ENCODE measurements around the gene CIAO2B. TPM values are rescaled to one million over a fixed set of nuclear protein-coding genes. Genes with fewer than 3 reads are reported as not detected.
A peak's percentile ranks its signal among the peaks of the same experiment; 100 is the strongest.
"Not testable (repeated sequence)": the region's sequence is repeated elsewhere in the genome, so short reads cannot be mapped to it uniquely, and the experiment has no call there.

Gene CIAO2B
- total and polyA plus RNA-seq, 9 donors, result 89.1 to 115 (median 94.2) TPM

DNA sequence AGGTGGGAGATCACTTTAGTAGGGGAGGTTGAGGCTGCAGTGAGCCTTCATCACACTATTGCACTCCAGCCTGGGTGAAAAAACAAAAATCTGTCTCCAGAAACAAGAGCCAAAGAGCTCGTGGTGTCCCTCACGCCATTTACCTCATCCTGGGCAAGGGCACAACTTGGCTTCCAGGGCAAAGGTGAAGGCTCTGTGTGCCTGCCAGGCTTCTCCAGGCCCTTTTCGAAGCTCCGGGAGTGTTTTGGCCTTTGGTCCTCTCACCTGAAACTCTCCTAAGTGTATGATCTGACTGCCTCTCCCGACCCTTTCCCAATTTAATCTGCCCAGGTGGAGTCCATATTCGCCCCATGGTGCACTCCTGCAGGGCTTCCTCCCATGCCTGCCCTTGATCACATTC lies 15.3 kb upstream of the CIAO2B start:
- Histone ChIP-seq H3K27ac (ENCODE audit: low read length) (no peak overlapping the region), H3K9me3 (replicated peaks; ENCODE audit: control insufficient read depth, low read depth, low read length) (peaks cover 2% of the 10 kb centered on the region), H3K4me1 (ENCODE audit: control insufficient read depth, insufficient read depth, low read length) (peaks cover 21% of the 10 kb centered on the region), H3K4me3 (ENCODE audit: low read length) (no peak overlapping the region), H3K27me3 (ENCODE audit: control insufficient read depth, insufficient read depth, low read length) (peaks cover 50% of the 10 kb centered on the region), H3K36me3 (ENCODE audit: control insufficient read depth, insufficient read depth, low read length) (no peaks in the 10 kb centered on the region)
- no peak for DNase-seq
- WGBS (ENCODE audit: insufficient coverage), result 57% methylated on average over 4 of the region's 6 CpGs

DNA sequence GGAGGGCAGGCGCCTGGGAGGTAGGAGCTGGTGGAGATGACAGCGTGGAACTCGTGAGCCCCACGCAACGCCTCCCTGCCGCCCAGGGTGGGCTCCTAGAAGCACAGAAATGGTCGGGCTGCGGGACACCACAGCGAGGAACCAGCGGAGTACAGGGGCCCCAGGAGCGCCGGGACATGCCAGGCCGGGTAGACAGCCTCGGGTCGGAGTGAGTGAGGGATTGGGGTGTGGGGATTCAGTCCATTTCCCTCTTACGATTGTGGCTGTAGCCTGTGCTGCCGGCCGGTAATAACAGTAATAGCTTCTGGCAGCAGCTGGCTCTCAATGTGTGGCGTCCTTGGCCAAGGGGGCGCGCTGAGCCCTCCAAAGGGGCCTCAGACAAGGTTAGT lies 14.6 kb upstream of the CIAO2B start:
- Histone ChIP-seq H3K27ac (ENCODE audit: low read length) (no peak overlapping the region), H3K36me3 (ENCODE audit: control insufficient read depth, insufficient read depth, low read length) (peaks cover 2% of the 10 kb centered on the region), H3K4me3 (ENCODE audit: low read length) (no peak overlapping the region), H3K9me3 (replicated peaks; ENCODE audit: control insufficient read depth, low read depth, low read length) (peaks cover 2% of the 10 kb centered on the region), H3K27me3 (ENCODE audit: control insufficient read depth, insufficient read depth, low read length) (peaks cover 48% of the 10 kb centered on the region), H3K4me1 (ENCODE audit: control insufficient read depth, insufficient read depth, low read length) (peaks cover 21% of the 10 kb centered on the region)
- DNase-seq, result no peak
- 5% methylated on average over 20 of the region's 21 CpGs for WGBS (ENCODE audit: insufficient coverage)

DNA sequence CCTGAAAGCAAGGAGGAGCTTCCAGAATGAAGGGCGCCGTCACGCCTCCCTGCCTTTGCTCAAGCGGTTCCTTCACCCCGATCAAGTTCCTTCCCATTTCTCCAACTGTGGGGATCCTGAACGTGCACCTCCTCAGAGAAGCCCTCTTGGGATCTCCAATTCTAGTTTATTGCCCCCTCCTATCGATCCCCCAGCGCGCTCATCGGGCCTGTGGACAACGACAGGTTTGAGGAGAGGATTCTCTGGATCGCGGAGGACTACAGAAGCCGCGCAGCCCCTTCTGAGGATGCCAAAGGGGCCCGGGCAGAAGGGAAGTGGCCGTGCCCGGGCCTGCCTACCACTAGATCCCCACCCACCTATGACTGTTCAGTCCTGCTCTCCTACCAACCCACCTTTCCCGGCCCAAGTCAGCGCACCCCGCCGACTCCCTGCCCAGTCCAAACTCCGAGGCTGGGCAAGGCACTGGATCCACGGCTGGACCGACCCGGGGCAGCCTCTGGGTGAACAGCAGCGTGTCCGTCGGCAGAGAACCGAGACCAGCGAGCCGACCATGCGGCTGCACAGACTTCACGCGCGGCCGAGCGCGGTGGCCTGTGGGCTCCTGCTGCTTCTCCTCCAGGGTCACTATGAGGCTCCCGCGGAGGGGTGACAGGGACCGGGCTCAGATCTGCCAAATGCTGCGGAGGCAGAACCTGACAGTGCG lies 14.1 kb upstream of the CIAO2B start:
- DNase-seq, result no peak
- H3K27me3 ChIP-seq (ENCODE audit: control insufficient read depth, insufficient read depth, low read length), result peaks cover 43% of the 10 kb centered on the region
- peak overlapping the region; percentile 43 for H3K4me3 ChIP-seq (ENCODE audit: low read length)
- H3K4me1 ChIP-seq (ENCODE audit: control insufficient read depth, insufficient read depth, low read length), result peaks cover 21% of the 10 kb centered on the region
- peaks cover 8% of the 10 kb centered on the region for H3K36me3 ChIP-seq (ENCODE audit: control insufficient read depth, insufficient read depth, low read length)
- H3K9me3 ChIP-seq (replicated peaks; ENCODE audit: control insufficient read depth, low read depth, low read length), result peaks cover 2% of the 10 kb centered on the region
- H3K27ac ChIP-seq (ENCODE audit: low read length), result no peak overlapping the region
- 0% methylated on average over 29 of the region's 44 CpGs for WGBS (ENCODE audit: insufficient coverage)

DNA sequence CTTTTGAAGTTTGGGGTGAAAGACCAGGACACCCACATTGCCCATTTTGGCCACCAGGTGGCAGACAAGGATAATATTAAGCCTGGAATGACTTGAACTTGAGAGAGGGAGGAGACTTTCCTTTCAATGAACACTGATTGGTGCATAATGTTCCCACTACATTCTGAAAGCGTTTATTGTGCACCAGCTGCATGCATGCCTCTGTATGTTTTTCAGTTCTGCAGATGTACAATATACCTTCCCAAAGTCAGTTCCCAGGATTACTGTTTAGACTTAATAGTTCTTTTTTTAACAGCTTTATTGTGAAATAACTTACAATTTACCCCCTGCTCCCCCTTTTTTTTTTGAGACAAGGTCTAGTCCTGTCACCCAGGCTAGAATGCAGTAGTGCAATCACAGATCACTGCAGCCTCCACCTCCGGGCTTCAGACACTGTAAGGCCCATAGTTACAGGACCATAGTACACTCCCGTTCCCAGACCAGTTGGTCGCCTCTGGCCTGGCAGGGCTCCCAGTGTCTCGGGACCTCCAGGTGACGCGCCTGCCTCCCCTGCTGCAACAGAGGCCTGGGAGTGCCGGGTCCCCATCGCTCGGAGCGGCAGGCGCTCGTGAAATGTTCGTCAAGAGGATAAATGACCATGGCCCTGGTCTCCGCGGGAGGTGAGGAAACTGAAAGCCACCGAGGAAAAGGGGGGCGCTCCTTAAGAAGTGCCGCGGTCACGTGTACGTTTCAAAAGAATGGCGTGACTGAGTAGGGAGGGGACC lies 13.3 kb upstream of the CIAO2B start:
- Histone ChIP-seq H3K36me3 (ENCODE audit: control insufficient read depth, insufficient read depth, low read length) (peaks cover 16% of the 10 kb centered on the region), H3K4me3 (ENCODE audit: low read length) (peak overlapping the region; percentile 43), H3K9me3 (replicated peaks; ENCODE audit: control insufficient read depth, low read depth, low read length) (peaks cover 2% of the 10 kb centered on the region), H3K27ac (ENCODE audit: low read length) (no peak overlapping the region), H3K4me1 (ENCODE audit: control insufficient read depth, insufficient read depth, low read length) (peaks cover 21% of the 10 kb centered on the region), H3K27me3 (ENCODE audit: control insufficient read depth, insufficient read depth, low read length) (peaks cover 42% of the 10 kb centered on the region)
- WGBS (ENCODE audit: insufficient coverage), result 3% methylated on average over 12 of the region's 23 CpGs
- peak; percentile 89 for DNase-seq

DNA sequence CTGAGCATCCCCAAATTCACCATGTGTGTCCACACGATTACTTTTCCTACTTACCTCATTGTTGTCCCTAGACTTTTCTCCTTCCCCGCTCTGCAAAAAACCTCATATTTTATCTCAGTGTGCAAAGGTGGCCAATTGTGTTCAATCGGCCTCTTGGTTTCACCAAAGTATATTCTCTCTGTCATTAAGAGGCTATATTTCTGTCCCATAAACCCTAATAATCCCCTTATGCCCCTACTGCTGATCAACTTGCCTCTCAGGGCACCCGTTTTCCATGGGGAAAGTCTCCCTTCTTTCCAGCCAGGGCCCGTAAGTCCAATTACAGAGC lies 12.7 kb upstream of the CIAO2B start:
- DNase-seq, result no peak
- H3K27ac ChIP-seq (ENCODE audit: low read length), result no peak overlapping the region
- H3K4me3 ChIP-seq (ENCODE audit: low read length), result no peak overlapping the region
- H3K36me3 ChIP-seq (ENCODE audit: control insufficient read depth, insufficient read depth, low read length), result peaks cover 21% of the 10 kb centered on the region
- H3K9me3 ChIP-seq (replicated peaks; ENCODE audit: control insufficient read depth, low read depth, low read length), result peaks cover 2% of the 10 kb centered on the region
- peaks cover 36% of the 10 kb centered on the region for H3K27me3 ChIP-seq (ENCODE audit: control insufficient read depth, insufficient read depth, low read length)
- H3K4me1 ChIP-seq (ENCODE audit: control insufficient read depth, insufficient read depth, low read length), result peaks cover 21% of the 10 kb centered on the region
- 40% methylated on average over 4 of the region's 5 CpGs for WGBS (ENCODE audit: insufficient coverage)

DNA sequence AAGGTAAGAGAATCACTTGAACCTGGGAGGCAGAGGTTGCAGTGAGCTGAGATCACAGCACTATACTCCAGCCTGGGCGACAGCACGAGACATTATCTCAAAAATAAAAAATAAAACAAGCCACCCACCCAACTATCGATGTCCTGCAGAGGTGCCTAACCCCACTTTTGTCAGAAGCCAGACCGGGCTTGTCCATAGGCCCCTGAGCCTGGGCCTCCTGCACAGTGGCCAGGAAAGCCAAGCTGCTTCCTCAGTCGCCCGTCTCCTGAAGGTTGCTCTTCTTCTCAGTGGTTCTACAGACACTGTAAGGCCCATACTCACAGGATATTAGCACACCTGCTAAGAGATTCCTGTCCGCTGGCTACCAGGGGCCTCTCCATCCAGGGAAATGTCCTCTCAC lies 12.3 kb upstream of the CIAO2B start:
- peaks cover 35% of the 10 kb centered on the region for H3K27me3 ChIP-seq (ENCODE audit: control insufficient read depth, insufficient read depth, low read length)
- H3K4me1 ChIP-seq (ENCODE audit: control insufficient read depth, insufficient read depth, low read length), result peaks cover 21% of the 10 kb centered on the region
- H3K27ac ChIP-seq (ENCODE audit: low read length), result no peak overlapping the region
- WGBS (ENCODE audit: insufficient coverage), result 73% methylated on average over 7 of the region's 7 CpGs
- no peak for DNase-seq
- H3K4me3 ChIP-seq (ENCODE audit: low read length), result no peak overlapping the region
- H3K36me3 ChIP-seq (ENCODE audit: control insufficient read depth, insufficient read depth, low read length), result peaks cover 25% of the 10 kb centered on the region
- peaks cover 2% of the 10 kb centered on the region for H3K9me3 ChIP-seq (replicated peaks; ENCODE audit: control insufficient read depth, low read depth, low read length)

DNA sequence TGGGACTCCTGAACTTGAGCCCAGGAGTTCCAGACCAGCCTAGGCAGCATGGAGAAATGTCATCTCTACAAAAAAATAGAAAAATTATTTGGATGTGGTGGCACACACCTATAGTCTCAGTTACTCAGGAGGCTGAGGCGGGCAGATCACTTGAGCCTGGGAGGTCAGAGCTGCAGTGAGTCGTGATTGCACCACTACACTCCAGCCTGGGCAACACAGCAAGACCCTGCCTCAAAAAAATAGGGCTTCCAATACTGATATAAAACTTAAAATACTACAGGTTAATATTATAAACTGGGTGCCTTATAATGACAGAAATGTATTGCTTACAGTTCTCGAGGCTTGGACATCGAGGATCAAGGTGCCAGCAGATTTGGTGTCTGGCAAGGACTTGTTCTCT lies 11.7 kb upstream of the CIAO2B start:
- no peaks in the 10 kb centered on the region for H3K9me3 ChIP-seq (replicated peaks; ENCODE audit: control insufficient read depth, low read depth, low read length)
- DNase-seq, result no peak
- peaks cover 21% of the 10 kb centered on the region for H3K4me1 ChIP-seq (ENCODE audit: control insufficient read depth, insufficient read depth, low read length)
- no peak overlapping the region for H3K27ac ChIP-seq (ENCODE audit: low read length)
- H3K27me3 ChIP-seq (ENCODE audit: control insufficient read depth, insufficient read depth, low read length), result peaks cover 33% of the 10 kb centered on the region
- no peak overlapping the region for H3K4me3 ChIP-seq (ENCODE audit: low read length)
- H3K36me3 ChIP-seq (ENCODE audit: control insufficient read depth, insufficient read depth, low read length), result peaks cover 31% of the 10 kb centered on the region
- 75% methylated on average over 3 of the region's 4 CpGs for WGBS (ENCODE audit: insufficient coverage)

DNA sequence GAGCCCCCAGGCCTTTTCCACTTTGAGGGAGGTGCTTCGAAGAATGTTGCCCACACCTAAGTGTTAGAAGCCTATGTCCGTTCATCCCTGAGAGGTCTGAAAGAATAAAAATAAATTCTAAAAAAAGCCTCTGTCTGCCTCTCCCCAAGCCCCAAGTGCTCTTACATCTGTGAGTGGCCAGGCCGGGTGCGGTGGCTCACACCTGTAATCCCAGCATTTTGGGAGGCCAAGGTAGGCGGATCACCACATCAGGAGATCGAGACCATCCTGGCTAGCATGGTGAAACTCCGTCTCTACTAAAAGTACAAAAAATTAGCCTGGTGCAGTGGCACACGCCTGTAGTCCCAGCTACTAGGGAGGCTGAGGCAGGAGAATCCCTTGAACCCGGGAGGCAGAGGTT lies 10.8 kb upstream of the CIAO2B start:
- not testable (repeated sequence) for H3K27ac ChIP-seq (ENCODE audit: low read length); H3K9me3 ChIP-seq (replicated peaks; ENCODE audit: control insufficient read depth, low read depth, low read length); H3K4me3 ChIP-seq (ENCODE audit: low read length); DNase-seq
- WGBS (ENCODE audit: insufficient coverage), result 90% methylated on average over 8 of the region's 9 CpGs
- peaks cover 41% of the 10 kb centered on the region for H3K36me3 ChIP-seq (ENCODE audit: control insufficient read depth, insufficient read depth, low read length)
- H3K27me3 ChIP-seq (ENCODE audit: control insufficient read depth, insufficient read depth, low read length), result peaks cover 26% of the 10 kb centered on the region
- H3K4me1 ChIP-seq (ENCODE audit: control insufficient read depth, insufficient read depth, low read length), result peaks cover 21% of the 10 kb centered on the region

DNA sequence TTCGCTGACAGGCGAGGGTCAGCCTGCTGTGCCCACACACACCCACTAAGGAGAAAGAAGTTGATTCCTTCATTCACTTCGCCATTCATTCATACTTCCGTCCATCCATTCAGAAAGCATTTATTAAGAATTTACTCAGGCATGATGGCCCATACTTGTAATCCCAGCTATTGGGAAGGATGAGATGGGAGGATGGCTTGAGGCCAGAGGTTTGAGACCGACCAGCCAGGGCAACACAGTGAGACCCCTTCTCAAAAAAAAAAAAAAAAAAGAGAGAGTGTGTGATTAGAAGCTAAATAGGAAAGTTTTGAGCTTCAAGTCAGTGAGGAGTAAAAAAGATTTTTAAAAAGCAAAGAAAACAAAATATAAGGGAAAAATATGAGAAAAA lies 9.8 kb upstream of the CIAO2B start:
- H3K9me3 ChIP-seq (replicated peaks; ENCODE audit: control insufficient read depth, low read depth, low read length), result no peaks in the 10 kb centered on the region
- no CpG with 5 or more reads among the region's 5 CpGs for WGBS (ENCODE audit: insufficient coverage)
- no peak for DNase-seq
- peaks cover 18% of the 10 kb centered on the region for H3K4me1 ChIP-seq (ENCODE audit: control insufficient read depth, insufficient read depth, low read length)
- peaks cover 50% of the 10 kb centered on the region for H3K36me3 ChIP-seq (ENCODE audit: control insufficient read depth, insufficient read depth, low read length)
- H3K27ac ChIP-seq (ENCODE audit: low read length), result no peak overlapping the region
- H3K27me3 ChIP-seq (ENCODE audit: control insufficient read depth, insufficient read depth, low read length), result peaks cover 16% of the 10 kb centered on the region
- H3K4me3 ChIP-seq (ENCODE audit: low read length), result no peak overlapping the region

DNA sequence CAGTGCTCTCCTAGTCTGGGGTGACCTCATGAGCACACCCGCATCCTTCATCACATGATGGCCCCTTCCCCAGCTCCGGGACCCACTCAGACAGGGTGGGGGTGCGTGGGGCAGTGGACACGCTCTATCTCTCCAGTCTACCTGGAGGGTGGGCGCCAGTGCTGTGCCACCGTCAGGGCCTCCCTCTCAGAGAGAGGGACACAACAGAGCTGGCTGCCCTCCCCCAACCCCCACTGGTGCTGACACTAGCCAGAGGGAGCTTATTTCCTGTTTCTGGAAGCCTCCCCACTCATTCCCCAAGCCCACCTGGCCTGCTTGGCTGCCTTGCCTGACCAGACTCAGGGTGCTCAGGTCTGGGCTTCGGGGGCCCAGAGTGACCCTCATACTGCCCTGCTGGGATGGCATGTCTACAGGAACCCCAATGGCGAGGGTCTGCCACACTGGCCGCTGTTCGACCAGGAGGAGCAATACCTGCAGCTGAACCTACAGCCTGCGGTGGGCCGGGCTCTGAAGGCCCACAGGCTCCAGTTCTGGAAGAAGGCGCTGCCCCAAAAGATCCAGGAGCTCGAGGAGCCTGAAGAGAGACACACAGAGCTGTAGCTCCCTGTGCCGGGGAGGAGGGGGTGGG lies 9.3 kb upstream of the CIAO2B start:
- no peak for DNase-seq
- Histone ChIP-seq H3K27ac (ENCODE audit: low read length) (no peak overlapping the region), H3K4me3 (ENCODE audit: low read length) (no peak overlapping the region), H3K36me3 (ENCODE audit: control insufficient read depth, insufficient read depth, low read length) (peaks cover 55% of the 10 kb centered on the region), H3K9me3 (replicated peaks; ENCODE audit: control insufficient read depth, low read depth, low read length) (no peaks in the 10 kb centered on the region), H3K27me3 (ENCODE audit: control insufficient read depth, insufficient read depth, low read length) (peaks cover 11% of the 10 kb centered on the region), H3K4me1 (ENCODE audit: control insufficient read depth, insufficient read depth, low read length) (peaks cover 12% of the 10 kb centered on the region)
- 92% methylated on average over 12 of the region's 15 CpGs for WGBS (ENCODE audit: insufficient coverage)
